NCI-H1694 treated with DMSO at 0.1 percent for 48 hours (cell line): ENCODE data around the gene CACNA1D.

Experiments
- DNase-seq: peaks from one replicate; lab custom pipeline; 2025; lab: John Stamatoyannopoulos, UW

The CACNA1D gene

GRCh38 chr3:53845103-53845880, 350.9 kb downstream of the CACNA1D start:
- DNase-seq, result no peak

DNA sequence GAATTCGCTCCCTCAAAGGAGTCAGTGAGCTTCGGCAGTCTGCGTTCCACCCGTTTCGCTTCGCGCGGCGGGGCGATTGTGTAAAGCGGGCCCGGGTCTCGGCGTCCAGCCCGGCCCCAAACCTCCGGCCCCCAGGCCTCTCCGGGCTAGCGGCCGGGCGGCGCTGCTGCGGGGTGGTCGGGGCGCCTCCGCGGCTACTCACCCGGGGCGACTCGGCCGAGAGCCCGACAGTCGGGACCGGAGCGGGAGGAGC, 351.4 kb downstream of the CACNA1D start:
- no peak for DNase-seq

DNA sequence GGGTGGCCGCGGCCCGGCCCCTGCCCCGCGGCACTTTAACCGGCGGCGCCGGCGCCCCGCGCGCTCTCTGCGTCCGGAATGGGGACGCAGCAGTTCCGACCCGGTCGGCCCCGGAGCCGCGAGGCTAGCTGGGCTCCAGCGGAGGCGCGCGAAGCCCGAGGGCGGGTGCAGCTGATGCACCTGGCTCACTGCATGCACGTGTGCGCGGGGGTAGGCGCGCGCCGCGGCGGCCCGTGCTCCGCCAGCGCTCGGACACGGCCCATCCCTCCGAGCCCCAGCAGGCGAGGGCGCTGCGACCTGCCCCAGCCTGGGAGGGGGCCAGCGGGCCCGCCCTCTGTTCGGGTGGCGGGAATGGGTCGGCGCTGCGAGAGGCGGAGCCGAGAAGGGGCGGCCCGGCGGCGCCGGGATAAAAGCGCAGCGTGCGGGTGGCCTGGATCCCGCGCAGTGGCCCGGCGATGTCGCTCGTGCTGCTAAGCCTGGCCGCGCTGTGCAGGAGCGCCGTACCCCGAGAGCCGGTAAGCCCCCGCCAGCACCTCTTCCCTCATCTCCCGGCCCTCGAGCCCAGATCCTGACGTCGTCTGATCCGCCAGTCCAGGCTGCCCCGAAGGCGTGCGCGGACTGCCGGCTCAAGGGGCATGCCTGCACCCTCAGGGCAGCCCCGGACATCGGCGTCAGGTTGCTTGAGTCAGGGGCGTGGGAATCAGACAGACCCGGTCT, 351.9 kb downstream of the CACNA1D start, which contains the start of the genes CHDH and IL17RB:
Gene CHDH (minus strand): TSS at position 286 of the 717 bp plus-strand sequence. CDS start 22,411 bp downstream, outside the sequence.
Gene IL17RB (plus strand): TSS at position 435 of the 717 bp plus-strand sequence. CDS start 21 bp downstream, at position 456.
- DNase-seq, result no peak

GRCh38 chr3:53846851-53847155, 352.4 kb downstream of the CACNA1D start:
- no peak for DNase-seq

DNA sequence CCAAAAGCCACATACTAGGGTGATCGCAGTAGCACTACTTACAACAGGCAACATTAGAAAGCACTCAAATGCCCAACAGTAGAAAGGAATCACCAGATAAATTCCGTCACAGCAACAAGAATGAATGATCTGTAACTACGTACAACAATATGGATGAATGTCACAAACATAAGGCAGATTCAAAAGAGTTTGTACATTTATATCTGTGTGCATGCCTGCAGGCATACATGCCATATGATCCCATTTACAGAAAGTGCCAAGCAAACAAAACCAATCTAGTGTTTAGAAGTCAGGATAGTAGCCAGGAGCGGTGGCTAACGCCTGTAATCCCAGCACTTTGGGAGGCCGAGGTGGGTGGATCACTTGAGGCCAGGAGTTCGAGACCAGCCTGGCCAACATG, 355.5 kb downstream of the CACNA1D start:
- DNase-seq, result no peak

DNA sequence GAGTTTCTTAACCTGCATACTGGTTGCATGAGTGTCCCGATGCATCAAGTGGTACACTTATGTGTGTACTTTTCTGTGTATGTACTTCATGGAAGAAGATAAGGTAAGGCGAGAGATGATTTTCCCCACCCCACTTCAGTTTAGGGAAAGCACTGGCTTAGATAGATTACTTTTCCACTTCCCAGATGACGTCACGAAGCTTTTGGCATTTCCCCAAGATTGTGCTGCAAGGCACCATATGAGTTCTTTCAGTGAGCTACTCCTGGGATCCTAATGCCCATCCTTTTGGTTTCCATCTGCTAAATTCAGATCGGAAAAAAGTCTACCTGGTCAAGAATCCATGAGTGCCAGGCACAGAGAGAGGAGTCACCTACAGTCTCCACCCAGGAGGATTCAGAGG, 356.5 kb downstream of the CACNA1D start:
- DNase-seq, result no peak

DNA sequence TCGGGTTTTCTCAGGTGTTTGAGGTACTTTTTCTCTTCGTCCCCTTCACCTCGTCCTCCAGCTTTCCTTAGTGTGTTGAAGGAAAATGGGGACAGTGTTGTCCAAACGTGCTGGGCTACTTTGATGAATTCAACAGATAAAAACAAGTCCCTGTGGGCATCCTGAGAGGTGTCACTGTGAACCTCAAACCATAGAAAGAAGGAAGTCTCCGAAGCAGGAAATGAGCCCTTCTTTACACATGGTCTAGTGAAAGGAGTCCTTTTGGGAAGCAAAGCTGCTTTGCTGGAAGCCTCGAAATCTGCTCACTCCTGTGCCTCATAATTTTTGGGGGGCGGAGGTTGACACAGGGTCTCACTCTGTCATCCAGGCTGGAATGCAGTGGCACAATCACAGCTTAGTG, 362.6 kb downstream of the CACNA1D start:
- DNase-seq, result no peak

GRCh38 chr3:53858096-53858741, 363.8 kb downstream of the CACNA1D start:
- no peak for DNase-seq

GRCh38 chr3:53859178-53859577, 364.8 kb downstream of the CACNA1D start:
- DNase-seq, result no peak

- no peak for DNase-seq
Measured at GRCh38 chr3:53860196-53860595, 365.8 kb downstream of the CACNA1D start.

GRCh38 chr3:53862241-53862640, 367.8 kb downstream of the CACNA1D start:
- DNase-seq, result no peak

GRCh38 chr3:53863145-53863544, 368.7 kb downstream of the CACNA1D start:
- no peak for DNase-seq
